ENCODE results near the gene SUMO3. TPM values are rescaled to one million over a fixed set of nuclear protein-coding genes. Genes with fewer than 3 reads are reported as not detected.

Gene SUMO3
- total and polyA plus RNA-seq, 2 of the 4 experiments (the other 2 are of a cell fraction), result 64.9 to 101 TPM

GRCh38 chr21:44779417-44780136, 38.3 kb downstream of the SUMO3 start:
- Histone ChIP-seq H3K4me2 (ENCODE audit: low read depth, low read length) (no peak overlapping the region), H2BK15ac (ENCODE audit: low read depth, low read length) (no peak overlapping the region), H2BK5ac (ENCODE audit: low read depth, low read length, poor library complexity, severe bottlenecking) (no peak overlapping the region), H3K9me1 (ENCODE audit: insufficient read depth, low read length) (peaks cover 7% of the 10 kb centered on the region; the same call in 1 of the 2 replicates), H3K9me3 (ENCODE audit: control insufficient read depth, insufficient read depth, low read length) (no peaks in the 10 kb centered on the region), H3K23ac (ENCODE audit: low read depth, low read length) (no peak overlapping the region), H3K27ac (ENCODE audit: insufficient read depth, low read length) (no peak overlapping the region), H4K20me1 (ENCODE audit: insufficient read depth, low read length) (peaks cover 16% of the 10 kb centered on the region), H3K9ac (ENCODE audit: low read depth, low read length) (no peak overlapping the region), H2AFZ (replicated peaks; ENCODE audit: low read length, poor library complexity) (no peak overlapping the region), H3K4me3 (ENCODE audit: insufficient read depth, low read depth, low read length) (no peak overlapping the region), H4K8ac (ENCODE audit: low read depth in 2 of 2, low read length in 2 of 2) (no peak overlapping the region), H3K36me3 (ENCODE audit: control insufficient read depth, insufficient read depth, low read length) (peaks cover 26% of the 10 kb centered on the region), H2AK5ac (ENCODE audit: low read depth, low read length) (no peak overlapping the region), H2BK120ac (ENCODE audit: low read depth, low read length) (no peak overlapping the region), H4K91ac (ENCODE audit: insufficient read depth, low read depth, low read length) (no peak overlapping the region), H3K79me1 (ENCODE audit: low read depth in 1 of 2, low read length in 2 of 2) (peaks cover 36 to 38% of the 10 kb centered on the region in 2 experiments), H3K18ac (ENCODE audit: low read depth, low read length) (no peak overlapping the region), H3K14ac (replicated peaks; ENCODE audit: low read depth, low read length) (no peak overlapping the region), H3K4me1 (ENCODE audit: control insufficient read depth, insufficient read depth, low read length) (0 out of 2 replicates have a peak, but pooled peaks cover 2% of the 10 kb centered on the region), H2BK20ac (ENCODE audit: low read depth, low read length) (no peak overlapping the region), H4K5ac (ENCODE audit: low read depth, low read length) (no peak overlapping the region), H3K4ac (ENCODE audit: low read depth, low read length) (no peak overlapping the region), H2AK9ac (replicated peaks; ENCODE audit: low read depth, low read length, poor library complexity) (no peak overlapping the region), H3K27me3 (ENCODE audit: control insufficient read depth, insufficient read depth, low read length) (no peaks in the 10 kb centered on the region), H3K56ac (ENCODE audit: extremely low read depth, insufficient read depth, low read length) (no peak overlapping the region)
- intact Hi-C loops (cut with micrococcal nuclease) (no loop called here), dilution Hi-C loops (cut with HindIII; ENCODE audit: low sequenced_read_pairs, unreplicated experiment) (no loop called here), in situ Hi-C loops (cut with MboI; ENCODE audit: low sequenced_read_pairs) (no loop called here)
- POLR2A ChIA-PET (ENCODE audit: unreplicated experiment), result no interaction called here
- TF ChIP-seq POLR2A (IDR thresholded peaks at IDR 0.05; ENCODE audit: low read depth, low read length) (no peak), SMC3 (IDR thresholded peaks at IDR 0.05; ENCODE audit: low read depth, low read length) (no peak), ELK1 (IDR thresholded peaks at IDR 0.05; ENCODE audit: borderline replicate concordance, low read depth, low read length) (no peak), BHLHE40 (IDR thresholded peaks at IDR 0.05; ENCODE audit: low read depth, low read length) (no peak), CTCF (conservative IDR thresholded peaks at IDR 0.05; ENCODE audit: low read depth, low read length) (no peak), NFE2L2 (IDR thresholded peaks at IDR 0.05; ENCODE audit: low read depth, low read length) (no peak)
- ATAC-seq (ENCODE audit: low read depth) (no peak), DNase-seq (no peak)
- no TSS peak for BruUV-seq (replicated peaks)
- WGBS, 2 experiments (ENCODE audit: extremely low coverage in 2 of 2, insufficient read length in 1 of 2), result 98% methylated on average over 7 of the region's 17 CpGs; no CpG with 5 or more reads in 1 of the 2 experiments
- CTCF ChIA-PET, result interaction anchor here (1.4 kb wide), 1 partner anchor 14 kb away, joined by 3 read pairs; no protein-coding TSS in a partner anchor

Measured in IMR-90 (cell line).